Muscle layer of colon (tissue), 2 donors: Measurements from ENCODE around the gene THAP11.
"Not testable (repeated sequence)": the region's sequence is repeated elsewhere in the genome, so short reads cannot be mapped to it uniquely, and the experiment has no call there.

Experiments used
- H3K27ac ChIP-seq: one replicate; pipeline ENCODE4 v1.7.0; 2013; ENCODE audit warnings: low read depth, mild to moderate bottlenecking, low read length, moderate library complexity
- H3K27me3 ChIP-seq, 2 donors: one replicate each; pipeline ENCODE4 v1.7.0; 2013; ENCODE audit warnings: low read length in 2 of 2, mild to moderate bottlenecking in 2 of 2; ENCODE audit not compliant: insufficient read depth in 2 of 2, control insufficient read depth in 1 of 2
- H3K36me3 ChIP-seq: one replicate; pipeline ENCODE4 v1.7.0; 2013; ENCODE audit warnings: mild to moderate bottlenecking, low read length; ENCODE audit not compliant: insufficient read depth
- H3K4me1 ChIP-seq: one replicate; pipeline ENCODE4 v1.7.0; 2013; ENCODE audit warnings: mild to moderate bottlenecking, low read length; ENCODE audit not compliant: insufficient read depth
- H3K4me3 ChIP-seq, 2 donors: one replicate each; pipeline ENCODE4 v1.7.0; 2013; ENCODE audit warnings: low read length in 2 of 2, low read depth in 1 of 2, mild to moderate bottlenecking in 1 of 2, moderate library complexity in 1 of 2
- H3K9ac ChIP-seq: one replicate; pipeline ENCODE4 v1.7.0; 2013; ENCODE audit warnings: low read length
- H3K9me3 ChIP-seq: one replicate; pipeline ENCODE4 v1.7.0; 2013; ENCODE audit warnings: mild to moderate bottlenecking, low read length
- donor health status: abdominal sarcoma.
- donor health status: Adenocarcinoma of cecum.

Gene THAP11

DNA sequence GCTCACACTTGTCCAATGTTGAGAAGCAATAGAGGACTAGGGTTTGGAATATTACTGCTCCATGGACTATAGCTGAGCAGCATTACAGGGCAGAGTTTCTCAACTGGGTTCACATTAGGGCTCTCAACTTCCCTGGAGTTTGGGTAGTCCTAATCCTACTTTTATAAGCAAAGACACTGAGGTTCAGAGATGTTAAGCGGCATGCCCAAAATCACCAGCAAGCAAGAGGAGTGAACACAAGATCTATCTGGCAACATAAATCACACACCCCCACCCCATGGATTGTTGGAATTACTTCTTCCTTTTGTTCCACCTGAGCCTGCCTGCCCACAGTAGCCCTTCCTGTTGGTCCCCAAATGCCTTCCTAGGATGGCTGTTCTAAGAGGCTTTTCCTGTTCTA is 30.2 kb upstream of the THAP11 start:
- H3K27me3 ChIP-seq, result no peaks in the 10 kb centered on the region
- H3K4me1 ChIP-seq, result peaks cover 5% of the 10 kb centered on the region
- H3K27ac ChIP-seq, result no peak overlapping the region
- H3K9me3 ChIP-seq, result no peaks in the 10 kb centered on the region
- no peak overlapping the region for H3K4me3 ChIP-seq
- H3K36me3 ChIP-seq, result no peaks in the 10 kb centered on the region
- no peak overlapping the region for H3K9ac ChIP-seq

- Histone ChIP-seq H3K4me3 (no peak overlapping the region), H3K9me3 (no peaks in the 10 kb centered on the region), H3K9ac (no peak overlapping the region), H3K4me1 (no peaks in the 10 kb centered on the region), H3K27ac (no peak overlapping the region), H3K27me3 (no peaks in the 10 kb centered on the region), H3K36me3 (no peaks in the 10 kb centered on the region)
Observed at GRCh38 chr16:67814567-67814966, 27.6 kb upstream of the THAP11 start.

DNA sequence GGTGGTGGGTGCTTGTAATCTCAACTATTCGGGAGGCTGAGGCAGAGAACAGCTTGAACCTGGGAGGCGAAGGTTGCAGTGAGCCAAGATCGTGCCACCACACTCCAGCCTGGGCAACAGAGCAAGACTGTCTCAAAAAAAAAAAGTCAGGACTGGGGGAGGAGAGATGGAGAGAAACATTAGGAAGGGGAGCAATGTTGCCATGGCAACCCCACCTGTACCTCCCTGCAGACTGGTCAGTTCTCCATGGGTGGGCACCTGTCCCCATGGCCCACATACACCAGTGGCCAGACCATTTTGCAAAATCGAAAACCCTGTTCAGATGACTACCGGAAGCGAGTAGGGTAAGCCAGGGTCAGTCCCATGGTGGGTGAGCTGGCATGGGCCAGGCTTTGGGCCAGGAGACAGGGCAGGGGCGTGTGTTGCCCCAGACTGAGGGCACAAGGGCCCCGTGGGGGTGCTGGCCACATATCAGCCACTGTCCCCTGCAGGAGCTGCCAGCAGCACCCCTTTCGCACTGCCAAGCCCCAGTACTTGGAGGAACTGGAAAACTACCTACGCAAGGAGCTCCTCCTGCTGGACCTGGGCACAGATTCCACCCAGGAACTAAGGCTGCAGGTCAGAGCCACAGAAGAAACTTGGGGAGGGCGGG is 21.4 kb upstream of the THAP11 start:
- no peak overlapping the region for H3K4me3 ChIP-seq
- H3K27me3 ChIP-seq, result no peaks in the 10 kb centered on the region
- H3K9me3 ChIP-seq, result no peaks in the 10 kb centered on the region
- H3K9ac ChIP-seq, result no peak overlapping the region
- no peaks in the 10 kb centered on the region for H3K36me3 ChIP-seq
- no peaks in the 10 kb centered on the region for H3K4me1 ChIP-seq
- no peak overlapping the region for H3K27ac ChIP-seq

DNA sequence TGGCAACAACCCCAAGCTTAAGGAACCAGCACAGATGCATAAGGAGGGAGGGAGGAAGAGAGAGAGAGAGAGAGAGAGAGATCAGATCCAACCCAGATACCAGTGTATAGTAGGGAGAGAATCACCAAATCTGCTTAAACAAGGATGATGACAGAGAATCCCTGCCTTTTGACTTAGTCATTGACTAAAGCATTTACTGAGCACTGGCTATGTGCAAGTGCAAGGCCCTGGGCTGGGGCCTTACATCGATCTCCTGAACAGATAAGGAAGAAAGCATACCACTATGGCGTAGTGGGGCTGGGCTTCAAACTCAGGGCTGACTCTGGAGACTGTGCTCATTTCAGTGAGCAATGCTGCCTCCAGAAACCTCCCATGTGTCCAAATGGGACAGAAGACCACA is 19.6 kb upstream of the THAP11 start:
- Histone ChIP-seq H3K4me3 (no peak overlapping the region), H3K4me1 (no peaks in the 10 kb centered on the region), H3K9me3 (no peaks in the 10 kb centered on the region), H3K27me3 (no peaks in the 10 kb centered on the region), H3K9ac (no peak overlapping the region), H3K36me3 (peaks cover 5% of the 10 kb centered on the region), H3K27ac (no peak overlapping the region)

DNA sequence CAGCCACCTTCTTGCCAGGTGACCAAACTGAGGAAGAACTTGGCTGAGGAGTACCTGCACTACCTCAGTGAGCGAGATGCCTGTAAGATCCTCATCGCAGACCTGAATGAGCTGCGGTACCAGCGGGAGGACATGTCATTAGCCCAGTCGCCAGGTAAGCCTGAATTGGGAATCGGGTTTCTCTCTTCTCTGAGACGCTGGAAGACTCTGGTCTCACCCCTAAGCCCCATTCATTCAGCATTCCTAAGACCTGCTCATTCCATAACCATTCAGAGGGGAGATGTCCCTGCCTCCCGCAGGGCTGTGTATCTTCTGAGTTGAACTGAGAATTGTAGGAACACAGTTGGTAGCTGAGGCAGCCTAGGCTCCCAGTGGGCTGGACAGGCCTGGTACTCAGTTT is 17.0 kb upstream of the THAP11 start:
- Histone ChIP-seq H3K4me3 (no peak overlapping the region), H3K9ac (no peak overlapping the region), H3K27ac (no peak overlapping the region), H3K36me3 (peaks cover 24% of the 10 kb centered on the region), H3K9me3 (no peaks in the 10 kb centered on the region), H3K27me3 (no peaks in the 10 kb centered on the region), H3K4me1 (no peaks in the 10 kb centered on the region)

GRCh38 chr16:67825906-67826305 is 16.2 kb upstream of the THAP11 start:
- Histone ChIP-seq H3K9ac (no peak overlapping the region), H3K36me3 (peaks cover 32% of the 10 kb centered on the region)

DNA sequence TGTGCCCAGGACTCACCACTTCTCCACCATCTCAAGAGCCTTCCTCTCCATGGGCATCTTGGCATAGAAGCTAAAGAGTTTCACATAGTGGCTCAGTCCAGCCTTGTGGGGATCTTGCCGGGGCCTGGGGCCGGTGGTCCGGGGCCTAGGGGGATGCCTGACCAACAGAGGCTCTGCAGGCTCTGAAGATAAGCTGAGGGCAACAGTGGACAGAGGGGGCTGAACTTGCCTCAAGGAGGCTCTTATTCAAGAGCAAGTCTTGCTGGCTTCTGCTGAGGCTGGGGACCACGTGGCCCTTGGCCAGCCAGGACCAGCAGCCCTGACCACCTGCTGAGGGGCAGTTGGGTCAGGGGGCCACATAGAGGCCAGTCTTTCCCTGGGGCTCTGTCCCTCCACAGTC is 13.5 kb upstream of the THAP11 start:
- Histone ChIP-seq H3K27me3 (no peaks in the 10 kb centered on the region), H3K27ac (no peak overlapping the region), H3K4me3 (no peak overlapping the region), H3K9me3 (no peaks in the 10 kb centered on the region), H3K36me3 (peaks cover 48% of the 10 kb centered on the region), H3K9ac (no peak overlapping the region), H3K4me1 (peaks cover 13% of the 10 kb centered on the region)

More at GRCh38 chr16:67825906-67826305, 16.2 kb upstream of the THAP11 start:
- H3K9me3 ChIP-seq, result no peaks in the 10 kb centered on the region
- H3K27me3 ChIP-seq, result no peaks in the 10 kb centered on the region
- no peak overlapping the region for H3K27ac ChIP-seq
- no peaks in the 10 kb centered on the region for H3K4me1 ChIP-seq
- no peak overlapping the region for H3K4me3 ChIP-seq

- H3K9me3 ChIP-seq, result no peaks in the 10 kb centered on the region
- H3K4me3 ChIP-seq, result peak overlapping the region; percentile 75 to 92
- peaks cover 19% of the 10 kb centered on the region for H3K4me1 ChIP-seq
- H3K27ac ChIP-seq, result peak overlapping the region; percentile 47
- peaks cover 41% of the 10 kb centered on the region for H3K36me3 ChIP-seq
- peak overlapping the region; percentile 95 for H3K9ac ChIP-seq
- no peaks in the 10 kb centered on the region for H3K27me3 ChIP-seq
Observed at GRCh38 chr16:67833030-67833414, 9.1 kb upstream of the THAP11 start.

DNA sequence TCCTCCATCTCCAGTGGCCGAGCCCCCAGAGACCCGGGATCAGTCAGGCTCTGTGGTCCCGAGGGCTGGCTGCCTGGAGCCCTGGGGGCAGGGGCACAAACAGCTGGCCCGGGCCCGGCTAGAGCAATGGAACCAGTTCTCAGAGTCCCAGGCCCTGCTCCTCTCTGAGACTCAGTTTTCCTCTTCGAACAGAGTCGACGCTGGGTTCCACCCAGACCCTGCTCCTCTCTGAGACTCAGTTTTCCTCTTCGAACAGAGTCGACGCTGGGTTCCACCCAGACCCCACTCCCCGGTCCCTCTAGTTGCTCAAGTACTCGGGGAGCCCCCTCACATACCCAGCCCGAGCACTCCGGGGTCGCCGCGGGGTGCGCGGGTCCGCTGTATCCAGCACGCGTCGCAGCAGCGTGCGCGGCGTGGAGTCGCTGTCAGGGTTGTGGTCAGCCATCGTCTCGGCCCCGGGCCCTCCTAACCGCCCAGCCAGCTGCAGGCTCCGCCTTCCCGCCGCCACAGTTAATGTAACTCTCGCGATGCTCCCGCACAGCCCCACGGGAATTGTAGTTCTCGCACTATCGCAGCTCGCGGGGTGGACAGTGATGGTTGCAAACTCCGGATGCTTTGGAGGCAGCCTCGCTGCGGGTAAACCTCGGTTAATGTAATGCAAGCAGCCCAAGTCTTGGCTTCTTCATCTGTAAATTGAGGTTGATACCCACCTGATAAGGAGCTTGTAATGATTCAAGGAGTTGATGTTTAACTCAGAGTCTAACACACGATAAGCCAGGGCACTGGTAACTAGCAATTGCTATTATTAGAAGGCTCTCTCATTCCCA is 8.5 kb upstream of the THAP11 start:
- H3K4me3 ChIP-seq, result peak overlapping the region; percentile 75 to 92
- H3K9ac ChIP-seq, result peak overlapping the region; percentile 95
- peaks cover 37% of the 10 kb centered on the region for H3K36me3 ChIP-seq
- peak overlapping the region; percentile 47 for H3K27ac ChIP-seq
- H3K9me3 ChIP-seq, result no peaks in the 10 kb centered on the region
- H3K27me3 ChIP-seq, result no peaks in the 10 kb centered on the region
- H3K4me1 ChIP-seq, result peaks cover 19% of the 10 kb centered on the region

GRCh38 chr16:67834242-67834614 is 7.9 kb upstream of the THAP11 start:
- Histone ChIP-seq H3K27ac (no peak overlapping the region), H3K9ac (peak overlapping the region; percentile 95), H3K27me3 (no peaks in the 10 kb centered on the region), H3K4me3 (peak overlapping the region in 1 of 2 donors; percentile 92), H3K36me3 (peaks cover 33% of the 10 kb centered on the region), H3K9me3 (no peaks in the 10 kb centered on the region), H3K4me1 (peaks cover 19% of the 10 kb centered on the region)

DNA sequence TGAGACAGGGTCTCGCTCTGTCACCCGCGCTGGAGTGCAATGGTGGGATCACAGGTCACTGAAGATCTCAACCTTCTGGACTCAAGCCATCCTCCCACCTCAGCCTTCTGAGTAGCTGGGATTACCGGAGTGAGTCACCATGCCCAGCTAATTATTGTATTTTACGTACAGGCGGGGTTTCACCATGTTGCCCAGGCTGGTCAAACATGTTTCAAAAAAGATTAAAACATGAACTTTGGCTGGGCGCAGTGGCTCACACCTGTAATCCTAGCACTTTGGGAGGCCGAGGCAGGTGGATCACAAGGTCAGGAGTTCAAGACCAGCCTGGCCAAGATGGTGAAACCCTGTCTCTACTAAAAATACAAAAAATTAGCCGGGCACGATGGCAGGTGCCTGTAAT is 4.9 kb upstream of the THAP11 start:
- not testable (repeated sequence) for H3K36me3 ChIP-seq, H3K27ac ChIP-seq, H3K9ac ChIP-seq, H3K9me3 ChIP-seq, H3K27me3 ChIP-seq, H3K4me3 ChIP-seq
- H3K4me1 ChIP-seq, result peaks cover 22% of the 10 kb centered on the region

- Histone ChIP-seq H3K9me3 (no peaks in the 10 kb centered on the region), H3K9ac (no peak overlapping the region), H3K27ac (no peak overlapping the region), H3K4me1 (peaks cover 15% of the 10 kb centered on the region), H3K27me3 (no peaks in the 10 kb centered on the region), H3K4me3 (no peak overlapping the region), H3K36me3 (no peaks in the 10 kb centered on the region)
Observed at GRCh38 chr16:67837811-67838210, 4.3 kb upstream of the THAP11 start.
